HEK293 (cell line): ENCODE data around the gene METAP1.

Experiments
- CTCF ChIA-PET: fragments of 350-600 bp; formaldehyde crosslinking; extraction: SDS; loops from one replicate; lab custom pipeline; 2021; ENCODE audit warnings: antibody characterized with exemption; lab: Yijun Ruan, JAX
- POLR2A ChIA-PET: fragments of 300-600 bp; formaldehyde crosslinking; extraction: SDS; loops from one replicate; lab custom pipeline; 2020; ENCODE audit warnings: antibody characterized with exemption, inconsistent platforms; lab: Yijun Ruan, JAX
- H3K27ac ChIP-seq: fragments of 200-500 bp; sonication (Bioruptor generic); 2 replicates; pipeline ENCODE4 v1.5.1; 2014; ENCODE audit warnings: low read depth, low read length, control low read depth, inconsistent platforms; ENCODE audit errors: extremely low read depth
- H3K36me3 ChIP-seq, 2 experiments: fragments of 200-500 bp in 1 of 2; sonication (Bioruptor generic) in 1 of 2; 1 replicate in 1 of 2; 2 replicates in 1 of 2; pipeline ENCODE4 v1.5.1; 2014 to 2017; ENCODE audit warnings: inconsistent platforms in 2 of 2, low read length in 2 of 2; ENCODE audit not compliant: control insufficient read depth in 2 of 2, insufficient read depth in 1 of 2
- H3K4me1 ChIP-seq: fragments of 200-500 bp; sonication (Bioruptor generic); 2 replicates; pipeline ENCODE4 v1.5.1; 2014; ENCODE audit warnings: mild to moderate bottlenecking, low read length, inconsistent platforms; ENCODE audit not compliant: control insufficient read depth, insufficient read depth
- H3K4me3 ChIP-seq: 2 replicates; pipeline ENCODE4 v1.5.1; 2011; ENCODE audit warnings: low read depth, mild to moderate bottlenecking, control low read depth, low read length, moderate library complexity
- H3K9me3 ChIP-seq: fragments of 200-500 bp; sonication (Bioruptor generic); 2 replicates; pipeline ENCODE4 v1.5.1; 2014; ENCODE audit warnings: low read depth, low read length, inconsistent platforms; ENCODE audit not compliant: control insufficient read depth, insufficient read depth
- GLIS2 ChIP-seq: fragments of 450-650 bp; formaldehyde crosslinking; IDR thresholded peaks from 2 replicates; pipeline ENCODE4 v1.5.1; 2016; ENCODE audit warnings: missing biosample characterization, missing genetic modification characterization
- HOXC10 ChIP-seq: sonication (generic); formaldehyde crosslinking; IDR thresholded peaks from 2 replicates; pipeline ENCODE4 v1.8.1; 2023; ENCODE audit warnings: mild to moderate bottlenecking, missing genetic modification reagents
- KLF8 ChIP-seq: fragments of 450-650 bp; formaldehyde crosslinking; IDR thresholded peaks from 2 replicates; pipeline ENCODE4 v1.5.1; 2016; ENCODE audit warnings: missing biosample characterization, missing genetic modification characterization
- PRDM4 ChIP-seq: fragments of 450-650 bp; formaldehyde crosslinking; IDR thresholded peaks from 2 replicates; pipeline ENCODE4 v1.5.1; 2017; ENCODE audit warnings: missing biosample characterization, missing genetic modification characterization
- SETDB1 ChIP-seq: IDR thresholded peaks from one replicate; pipeline ENCODE4 v1.6.1; 2017; ENCODE audit warnings: mild to moderate bottlenecking, low read length, moderate library complexity, mixed read lengths; ENCODE audit not compliant: insufficient read length
- SP7 ChIP-seq: fragments of 450-650 bp; formaldehyde crosslinking; IDR thresholded peaks from 2 replicates; pipeline ENCODE4 v1.5.1; 2016; ENCODE audit warnings: missing biosample characterization, missing genetic modification characterization
- ZBTB20 ChIP-seq: fragments of 450-650 bp; formaldehyde crosslinking; IDR thresholded peaks from 2 replicates; pipeline ENCODE4 v1.5.1; 2016; ENCODE audit warnings: missing biosample characterization, missing genetic modification characterization
- ZFP3 ChIP-seq: fragments of 450-650 bp; formaldehyde crosslinking; IDR thresholded peaks from 2 replicates; pipeline ENCODE4 v1.5.1; 2016; ENCODE audit warnings: low read depth, missing biosample characterization, missing genetic modification characterization
- ZNF112 ChIP-seq: fragments of 450-650 bp; formaldehyde crosslinking; IDR thresholded peaks from 2 replicates; pipeline ENCODE4 v1.5.0; 2017; ENCODE audit warnings: missing biosample characterization, missing genetic modification characterization
- ZNF132 ChIP-seq: fragments of 450-650 bp; formaldehyde crosslinking; IDR thresholded peaks from 2 replicates; pipeline ENCODE4 v1.5.1; 2017; ENCODE audit warnings: missing biosample characterization, missing genetic modification characterization, borderline replicate concordance
- ZNF140 ChIP-seq: fragments of 450-650 bp; formaldehyde crosslinking; IDR thresholded peaks from 2 replicates; pipeline ENCODE4 v1.5.1; 2016; ENCODE audit warnings: missing biosample characterization, missing genetic modification characterization
- ZNF148 ChIP-seq: fragments of 450-650 bp; formaldehyde crosslinking; IDR thresholded peaks from 2 replicates; pipeline ENCODE4 v1.5.0; 2017; ENCODE audit warnings: missing biosample characterization, missing genetic modification characterization, borderline replicate concordance
- ZNF155 ChIP-seq: fragments of 450-650 bp; formaldehyde crosslinking; IDR thresholded peaks from 2 replicates; pipeline ENCODE4 v1.5.1; 2016; ENCODE audit warnings: missing biosample characterization, missing genetic modification characterization
- ZNF157 ChIP-seq: fragments of 450-650 bp; formaldehyde crosslinking; IDR thresholded peaks from 2 replicates; pipeline ENCODE4 v1.5.1; 2016; ENCODE audit warnings: missing biosample characterization, missing genetic modification characterization
- ZNF239 ChIP-seq: fragments of 450-650 bp; formaldehyde crosslinking; IDR thresholded peaks from 2 replicates; pipeline ENCODE4 v1.5.1; 2016; ENCODE audit warnings: missing biosample characterization, missing genetic modification characterization
- ZNF26 ChIP-seq: fragments of 450-650 bp; formaldehyde crosslinking; IDR thresholded peaks from 2 replicates; pipeline ENCODE4 v1.5.1; 2016; ENCODE audit warnings: missing biosample characterization, missing genetic modification characterization
- ZNF266 ChIP-seq: fragments of 450-650 bp; formaldehyde crosslinking; IDR thresholded peaks from 2 replicates; pipeline ENCODE4 v1.5.1; 2016; ENCODE audit warnings: missing biosample characterization, missing genetic modification characterization, low read depth
- ZNF280C ChIP-seq: fragments of 450-650 bp; formaldehyde crosslinking; IDR thresholded peaks from 2 replicates; pipeline ENCODE4 v1.5.1; 2016; ENCODE audit warnings: missing biosample characterization, missing genetic modification characterization
- ZNF416 ChIP-seq: fragments of 450-650 bp; formaldehyde crosslinking; IDR thresholded peaks from 2 replicates; pipeline ENCODE4 v1.5.1; 2016; ENCODE audit warnings: missing biosample characterization, missing genetic modification characterization
- ZNF529 ChIP-seq: fragments of 450-650 bp; formaldehyde crosslinking; IDR thresholded peaks from 2 replicates; pipeline ENCODE4 v1.5.1; 2017; ENCODE audit warnings: missing genetic modification characterization, missing biosample characterization; ENCODE audit not compliant: insufficient replicate concordance
- ZNF549 ChIP-seq: fragments of 450-650 bp; IDR thresholded peaks from 2 replicates; pipeline ENCODE4 v1.5.1; 2018; ENCODE audit warnings: missing biosample characterization, missing genetic modification characterization, mild to moderate bottlenecking, inconsistent platforms, moderate library complexity
- ZNF560 ChIP-seq: fragments of 450-650 bp; formaldehyde crosslinking; IDR thresholded peaks from 2 replicates; pipeline ENCODE4 v1.5.1; 2017; ENCODE audit warnings: missing biosample characterization, missing genetic modification characterization, borderline replicate concordance
- ZNF626 ChIP-seq: fragments of 450-650 bp; sonication (Bioruptor Pico); formaldehyde crosslinking; IDR thresholded peaks from 2 replicates; pipeline ENCODE4 v1.5.1; 2018; ENCODE audit warnings: missing biosample characterization, missing genetic modification characterization, inconsistent platforms
- ZNF664 ChIP-seq: fragments of 450-650 bp; formaldehyde crosslinking; IDR thresholded peaks from 2 replicates; pipeline ENCODE4 v1.5.1; 2016; ENCODE audit warnings: missing biosample characterization, missing genetic modification characterization
- ZNF677 ChIP-seq: fragments of 450-650 bp; IDR thresholded peaks from 2 replicates; pipeline ENCODE4 v1.5.0; 2018; ENCODE audit warnings: missing biosample characterization, mild to moderate bottlenecking, missing genetic modification characterization, moderate library complexity
- ZSCAN23 ChIP-seq: fragments of 450-650 bp; formaldehyde crosslinking; IDR thresholded peaks from 2 replicates; pipeline ENCODE4 v1.5.1; 2016; ENCODE audit warnings: missing biosample characterization, missing genetic modification characterization

Gene METAP1

GRCh38 chr4:98958065-98958464 lies 37.5 kb upstream of the METAP1 start:
- ChIA-PET CTCF (interaction anchor here (0.6 to 0.7 kb wide), 2 partner anchors 20 to 524 kb away, joined by 3 read pairs; no protein-coding TSS in a partner anchor), POLR2A (no interaction called here)
- Histone ChIP-seq H3K9me3 (no peaks in the 10 kb centered on the region), H3K4me3 (no peak overlapping the region), H3K4me1 (no peaks in the 10 kb centered on the region), H3K36me3 (no peaks in the 10 kb centered on the region), H3K27ac (no peak overlapping the region)
- TF ChIP-seq ZNF239 (tag by site-specific recombination) (no peak), ZNF26 (tag by site-specific recombination) (no peak), ZNF140 (tag by site-specific recombination) (no peak), ZNF266 (tag by site-specific recombination) (no peak), ZBTB20 (no peak), ZNF148 (tag by site-specific recombination) (no peak), ZNF416 (tag by site-specific recombination) (no peak), PRDM4 (tag by site-specific recombination) (no peak), ZNF132 (tag by site-specific recombination) (no peak), ZNF626 (tag by site-specific recombination) (no peak), ZNF549 (tag by site-specific recombination) (no peak), ZNF112 (tag by site-specific recombination) (no peak), GLIS2 (tag by site-specific recombination) (no peak), SP7 (tag by site-specific recombination) (no peak), SETDB1 (no peak), ZNF157 (tag by site-specific recombination) (no peak)

- no peaks in the 10 kb centered on the region for H3K4me1 ChIP-seq
- H3K4me3 ChIP-seq = no peak overlapping the region
- ChIA-PET CTCF (no interaction called here), POLR2A (no interaction called here)
- H3K9me3 ChIP-seq = no peaks in the 10 kb centered on the region
- TF ChIP-seq ZNF677 (tag by site-specific recombination) (no peak), ZNF560 (tag by site-specific recombination) (no peak), HOXC10 (CRISPR knock-in tag) (no peak), ZNF280C (no peak), ZSCAN23 (no peak), KLF8 (no peak), ZFP3 (tag by site-specific recombination) (no peak), ZNF664 (tag by site-specific recombination) (no peak), ZNF155 (tag by site-specific recombination) (no peak), ZNF529 (no peak)
- H3K36me3 ChIP-seq = no peaks in the 10 kb centered on the region
- H3K27ac ChIP-seq = no peak overlapping the region
These were observed 36.1 kb upstream of the METAP1 start for GRCh38 chr4:98959411-98959810.
